HUES64 (cell line): Measurements from ENCODE around the gene ATXN3L.
A peak's percentile ranks its signal among the peaks of the same experiment; 100 is the strongest.
"Not testable (repeated sequence)": the region's sequence is repeated elsewhere in the genome, so short reads cannot be mapped to it uniquely, and the experiment has no call there.

Source experiments
- H3K27ac ChIP-seq: 2 replicates; pipeline ENCODE4 v1.7.0; 2013; ENCODE audit warnings: low read depth, low read length, inconsistent platforms
- H3K27me3 ChIP-seq: 2 replicates; pipeline ENCODE4 v1.6.1; 2013; ENCODE audit warnings: mild to moderate bottlenecking, low read length; ENCODE audit not compliant: insufficient read depth
- H3K36me3 ChIP-seq: 2 replicates; pipeline ENCODE4 v1.6.1; 2013; ENCODE audit warnings: mild to moderate bottlenecking, low read length; ENCODE audit not compliant: insufficient read depth
- H3K4me1 ChIP-seq: 2 replicates; pipeline ENCODE4 v1.6.1; 2013; ENCODE audit warnings: mild to moderate bottlenecking, low read length, moderate library complexity; ENCODE audit not compliant: insufficient read depth
- H3K4me3 ChIP-seq: 2 replicates; pipeline ENCODE4 v1.5.1; 2013; ENCODE audit warnings: mild to moderate bottlenecking, low read length, moderate library complexity
- H3K9ac ChIP-seq: 2 replicates; pipeline ENCODE4 v1.6.1; 2013; ENCODE audit warnings: mild to moderate bottlenecking, low read depth, low read length
- H3K9me3 ChIP-seq: 2 replicates; pipeline ENCODE4 v1.6.1; 2013; ENCODE audit warnings: low read depth, low read length; ENCODE audit not compliant: insufficient read depth
- WGBS: fragments of 150-250, 120-280 bp; methylation state at CpG from one replicate; pipeline ENCODE4 v1.1.7; 2013; ENCODE audit warnings: missing lambda C conversion rate; 5-methylcytosine and 5-hydroxymethylcytosine counted together

The ATXN3L gene

GRCh38 chrX:13305108-13305507 is 14.7 kb downstream of the ATXN3L start:
- H3K9me3 ChIP-seq = no peaks in the 10 kb centered on the region
- 84% methylated on average over 2 of the region's 2 CpGs for WGBS
- no peaks in the 10 kb centered on the region for H3K27me3 ChIP-seq
- no peak overlapping the region for H3K4me3 ChIP-seq
- H3K27ac ChIP-seq = no peak overlapping the region
- H3K36me3 ChIP-seq = no peaks in the 10 kb centered on the region
- H3K4me1 ChIP-seq = no peaks in the 10 kb centered on the region
- no peak overlapping the region for H3K9ac ChIP-seq

GRCh38 chrX:13304052-13304451 is 15.8 kb downstream of the ATXN3L start:
- Histone ChIP-seq H3K27ac (no peak overlapping the region), H3K4me3 (no peak overlapping the region), H3K4me1 (no peaks in the 10 kb centered on the region), H3K27me3 (no peaks in the 10 kb centered on the region), H3K36me3 (no peaks in the 10 kb centered on the region), H3K9ac (no peak overlapping the region), H3K9me3 (no peaks in the 10 kb centered on the region)
- WGBS = 91% methylated on average over 3 of the region's 3 CpGs

GRCh38 chrX:13303248-13303647 is 16.6 kb downstream of the ATXN3L start:
- not testable (repeated sequence) for H3K9me3 ChIP-seq, H3K4me3 ChIP-seq, H3K27me3 ChIP-seq, H3K4me1 ChIP-seq, H3K9ac ChIP-seq, H3K27ac ChIP-seq, H3K36me3 ChIP-seq
- 100% methylated on average over 1 of the region's 2 CpGs for WGBS

GRCh38 chrX:13298836-13299235 is 21.0 kb downstream of the ATXN3L start:
- WGBS = 100% methylated on average over 1 of the region's 4 CpGs
- Histone ChIP-seq H3K9ac (no peak overlapping the region), H3K4me3 (no peak overlapping the region), H3K4me1 (no peaks in the 10 kb centered on the region), H3K9me3 (no peaks in the 10 kb centered on the region), H3K27ac (no peak overlapping the region), H3K27me3 (no peaks in the 10 kb centered on the region), H3K36me3 (no peaks in the 10 kb centered on the region)

- Histone ChIP-seq H3K36me3 (no peaks in the 10 kb centered on the region), H3K9ac (no peak overlapping the region), H3K9me3 (no peaks in the 10 kb centered on the region), H3K27me3 (no peaks in the 10 kb centered on the region), H3K4me3 (no peak overlapping the region), H3K4me1 (no peaks in the 10 kb centered on the region), H3K27ac (no peak overlapping the region)
- WGBS = 100% methylated on average over 4 of the region's 5 CpGs
These were observed 24.0 kb downstream of the ATXN3L start for GRCh38 chrX:13295841-13296240.

DNA sequence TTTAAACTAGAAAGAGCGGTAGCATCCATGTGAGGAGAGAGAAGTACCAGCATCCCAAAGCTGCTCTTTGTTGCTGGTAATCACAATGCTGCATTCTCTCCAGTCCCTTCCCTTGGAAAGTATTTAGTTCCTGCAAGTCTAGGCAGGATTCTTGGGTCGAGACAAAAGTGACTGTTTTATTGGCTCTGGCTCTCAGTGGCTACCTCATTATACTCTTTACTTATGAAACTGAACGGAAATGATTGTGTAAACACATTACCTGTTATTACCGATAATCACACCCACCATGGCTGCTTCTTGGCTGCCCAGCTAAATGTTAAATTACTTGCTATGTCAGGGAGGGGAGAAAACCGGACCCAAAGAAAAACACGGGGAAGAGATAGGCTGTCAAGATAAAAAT is 26.2 kb downstream of the ATXN3L start:
- Histone ChIP-seq H3K9ac (no peak overlapping the region), H3K27me3 (no peaks in the 10 kb centered on the region), H3K9me3 (no peaks in the 10 kb centered on the region), H3K36me3 (no peaks in the 10 kb centered on the region), H3K4me1 (no peaks in the 10 kb centered on the region), H3K4me3 (no peak overlapping the region), H3K27ac (no peak overlapping the region)
- WGBS = 92% methylated on average over 4 of the region's 6 CpGs

DNA sequence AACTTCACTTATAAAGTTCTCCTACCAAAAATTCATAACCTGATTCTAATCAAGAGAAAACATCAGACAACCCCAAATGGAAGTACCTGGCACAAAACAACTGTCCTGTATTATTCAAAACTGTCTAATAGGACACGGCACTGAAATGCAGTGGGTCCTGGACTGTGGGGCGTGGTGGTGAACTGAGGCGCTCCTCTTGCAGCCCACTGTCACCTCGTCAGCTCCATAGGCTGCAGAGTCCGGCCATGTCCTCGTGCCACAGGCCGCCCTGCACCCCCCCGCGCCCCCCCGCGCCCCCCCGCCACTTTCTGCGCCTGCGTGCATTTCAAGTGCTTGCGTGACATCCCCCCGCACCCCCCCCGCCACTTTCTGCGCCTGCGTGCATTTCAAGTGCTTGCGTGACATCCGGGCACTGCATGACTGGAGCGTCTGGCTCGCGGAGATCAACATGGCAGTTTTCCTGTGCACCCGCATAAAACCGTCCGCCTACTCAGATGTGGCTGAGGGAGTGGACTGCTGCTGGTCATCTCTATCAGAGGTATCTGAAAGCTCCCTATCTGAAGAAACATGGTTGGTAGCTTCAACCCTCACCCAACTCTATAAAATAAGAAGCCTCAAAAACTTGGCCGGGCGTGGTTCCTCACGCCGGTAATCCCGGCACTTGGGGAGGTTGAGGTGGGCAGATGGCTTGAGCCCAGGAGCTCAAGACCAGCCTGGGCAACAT is 28.8 kb downstream of the ATXN3L start:
- 97% methylated on average over 27 of the region's 32 CpGs for WGBS
- Histone ChIP-seq H3K27ac (no peak overlapping the region), H3K4me1 (no peaks in the 10 kb centered on the region), H3K9ac (no peak overlapping the region), H3K9me3 (peaks cover under 1% of the 10 kb centered on the region), H3K27me3 (no peaks in the 10 kb centered on the region), H3K36me3 (no peaks in the 10 kb centered on the region), H3K4me3 (no peak overlapping the region)

- Histone ChIP-seq H3K36me3 (no peaks in the 10 kb centered on the region), H3K9me3 (peaks cover 18% of the 10 kb centered on the region), H3K4me3 (no peak overlapping the region), H3K27ac (no peak overlapping the region), H3K9ac (no peak overlapping the region), H3K4me1 (0 out of 2 replicates have a peak, but pooled peaks cover 2% of the 10 kb centered on the region), H3K27me3 (no peaks in the 10 kb centered on the region)
- 94% methylated on average over 2 of the region's 5 CpGs for WGBS
These were observed 31.2 kb downstream of the ATXN3L start for GRCh38 chrX:13288671-13289070.

DNA sequence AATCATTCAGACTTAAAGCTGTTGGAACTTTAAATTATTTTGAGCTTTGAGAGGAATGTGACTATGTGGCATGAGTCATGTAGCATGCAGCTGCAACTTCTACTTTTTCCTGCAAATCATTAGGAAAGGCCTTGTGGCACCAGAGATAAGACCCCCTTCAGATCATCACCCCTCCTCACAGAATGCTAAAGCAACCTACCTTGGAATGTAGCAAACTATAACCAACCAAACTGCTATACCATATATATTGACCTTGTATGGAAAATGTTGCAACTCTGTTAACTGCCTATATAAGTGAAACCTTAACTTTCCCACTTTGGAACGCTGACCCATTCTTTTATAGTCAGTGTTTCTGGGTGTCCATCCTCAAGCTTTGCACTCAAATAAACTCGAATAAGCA is 32.0 kb downstream of the ATXN3L start:
- 100% methylated on average over 1 of the region's 2 CpGs for WGBS
- Histone ChIP-seq H3K27ac (no peak overlapping the region), H3K27me3 (no peaks in the 10 kb centered on the region), H3K9me3 (peaks cover 26% of the 10 kb centered on the region), H3K9ac (no peak overlapping the region), H3K36me3 (no peaks in the 10 kb centered on the region), H3K4me1 (0 out of 2 replicates have a peak, but pooled peaks cover 4% of the 10 kb centered on the region), H3K4me3 (no peak overlapping the region)

GRCh38 chrX:13285693-13286092 is 34.2 kb downstream of the ATXN3L start:
- Histone ChIP-seq H3K36me3 (no peaks in the 10 kb centered on the region), H3K27me3 (no peaks in the 10 kb centered on the region), H3K4me1 (0 out of 2 replicates have a peak, but pooled peaks cover 4% of the 10 kb centered on the region), H3K4me3 (no peak overlapping the region), H3K9ac (no peak overlapping the region), H3K27ac (no peak overlapping the region), H3K9me3 (peaks cover 31% of the 10 kb centered on the region)
- WGBS = 97% methylated on average over 7 of the region's 7 CpGs

GRCh38 chrX:13285229-13285628 is 34.6 kb downstream of the ATXN3L start:
- H3K9me3 ChIP-seq = peaks cover 31% of the 10 kb centered on the region
- 92% methylated on average over 5 of the region's 5 CpGs for WGBS
- H3K4me1 ChIP-seq = 0 out of 2 replicates have a peak, but pooled peaks cover 4% of the 10 kb centered on the region
- H3K36me3 ChIP-seq = no peaks in the 10 kb centered on the region
- H3K27ac ChIP-seq = no peak overlapping the region
- H3K4me3 ChIP-seq = no peak overlapping the region
- no peaks in the 10 kb centered on the region for H3K27me3 ChIP-seq
- H3K9ac ChIP-seq = no peak overlapping the region

DNA sequence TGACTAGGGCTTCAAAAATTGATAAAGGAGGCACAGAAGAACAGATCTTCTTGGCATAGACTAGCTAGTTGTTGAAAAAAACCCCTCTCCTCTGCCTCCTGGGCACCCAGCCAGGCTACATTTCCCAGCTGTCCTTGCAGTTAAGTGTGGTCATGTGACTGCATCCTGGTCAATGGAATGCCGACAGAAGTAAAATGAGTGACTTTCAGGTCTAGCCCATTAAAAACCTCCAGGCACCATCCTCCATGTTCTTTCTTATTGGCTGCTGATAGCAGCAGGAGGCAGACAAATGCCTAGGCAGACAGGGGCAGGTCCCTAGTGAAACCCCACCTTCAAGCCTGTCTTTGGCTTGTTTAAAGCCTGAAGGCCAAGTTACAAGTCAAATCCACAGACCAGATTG is 35.3 kb downstream of the ATXN3L start:
- WGBS = 100% methylated on average over 1 of the region's 1 CpG
- no peak overlapping the region for H3K9ac ChIP-seq
- no peak overlapping the region for H3K4me3 ChIP-seq
- peaks cover 31% of the 10 kb centered on the region for H3K9me3 ChIP-seq
- H3K27ac ChIP-seq = peak overlapping the region; percentile 98; the same call in 1 of the 2 replicates
- no peaks in the 10 kb centered on the region for H3K36me3 ChIP-seq
- no peaks in the 10 kb centered on the region for H3K27me3 ChIP-seq
- 0 out of 2 replicates have a peak, but pooled peaks cover 4% of the 10 kb centered on the region for H3K4me1 ChIP-seq
